ENCODE measurements around the gene KCNRG. TPM values are rescaled to one million over a fixed set of nuclear protein-coding genes. Genes with fewer than 3 reads are reported as not detected.

Gene KCNRG
- total RNA-seq, 1 donor from 2014 or later = 0.61 TPM

DNA sequence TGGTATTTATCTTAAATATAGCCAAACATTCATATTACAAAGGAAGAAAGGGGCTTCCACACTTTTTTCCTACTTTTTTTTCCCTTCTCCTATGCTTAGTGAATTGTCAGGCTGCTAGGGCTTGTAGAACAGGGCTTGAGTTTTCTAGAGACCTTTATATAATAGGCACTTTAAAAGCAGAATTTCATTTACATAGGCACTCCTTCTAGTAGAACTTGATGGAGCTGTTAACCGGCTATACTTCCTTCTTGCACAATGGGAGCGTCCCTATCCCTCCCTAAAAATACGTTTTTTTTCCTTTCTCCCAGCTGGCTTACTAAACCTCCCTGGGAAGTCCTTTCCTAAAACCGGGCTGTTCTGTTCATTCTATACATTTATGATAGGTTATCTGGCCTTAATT, 17.3 kb upstream of the KCNRG start:
- peak overlapping the region; percentile 93 for H3K4me3 Mint-ChIP-seq (ENCODE audit: unreplicated experiment)
- H3K36me3 Mint-ChIP-seq (ENCODE audit: low read depth, unreplicated experiment) = peaks cover 4% of the 10 kb centered on the region
- Histone ChIP-seq H3K4me1 (ENCODE audit: insufficient read depth, low read length) (peaks cover 17% of the 10 kb centered on the region), H3K27me3 (ENCODE audit: insufficient read depth, low read length) (no peaks in the 10 kb centered on the region), H3K27ac (ENCODE audit: low read depth, low read length) (peak overlapping the region; percentile 98), H3K4me2 (ENCODE audit: low read length) (peak overlapping the region; percentile 93), H3K36me3 (ENCODE audit: insufficient read depth, low read length) (peaks cover 15% of the 10 kb centered on the region), H2AFZ (ENCODE audit: low read depth, low read length) (no peak overlapping the region), H3K9me3 (ENCODE audit: insufficient read depth, low read depth, low read length) (no peaks in the 10 kb centered on the region), H3K79me2 (ENCODE audit: insufficient read depth, low read length) (peaks cover 51% of the 10 kb centered on the region), H3K9ac (ENCODE audit: low read length) (peak overlapping the region; percentile 99), H3K4me3 (ENCODE audit: insufficient read depth, low read depth, low read length) (peak overlapping the region; percentile 82), H4K20me1 (ENCODE audit: insufficient read depth, low read length) (peaks cover 28% of the 10 kb centered on the region)
- H3K27ac Mint-ChIP-seq (ENCODE audit: unreplicated experiment) = peak overlapping the region; percentile 23
- FAIRE-seq = no peak
- DNase-seq (ENCODE audit: low read depth) = no peak
- H3K9me3 Mint-ChIP-seq (ENCODE audit: unreplicated experiment) = no peaks in the 10 kb centered on the region
- H3K4me1 Mint-ChIP-seq (ENCODE audit: low read depth, unreplicated experiment) = peaks cover 23% of the 10 kb centered on the region
- no peak for TF ChIP-seq EZH2 (IDR thresholded peaks at IDR 0.05; ENCODE audit: insufficient read depth, low read length)
- TF ChIP-seq, protein P1, sequence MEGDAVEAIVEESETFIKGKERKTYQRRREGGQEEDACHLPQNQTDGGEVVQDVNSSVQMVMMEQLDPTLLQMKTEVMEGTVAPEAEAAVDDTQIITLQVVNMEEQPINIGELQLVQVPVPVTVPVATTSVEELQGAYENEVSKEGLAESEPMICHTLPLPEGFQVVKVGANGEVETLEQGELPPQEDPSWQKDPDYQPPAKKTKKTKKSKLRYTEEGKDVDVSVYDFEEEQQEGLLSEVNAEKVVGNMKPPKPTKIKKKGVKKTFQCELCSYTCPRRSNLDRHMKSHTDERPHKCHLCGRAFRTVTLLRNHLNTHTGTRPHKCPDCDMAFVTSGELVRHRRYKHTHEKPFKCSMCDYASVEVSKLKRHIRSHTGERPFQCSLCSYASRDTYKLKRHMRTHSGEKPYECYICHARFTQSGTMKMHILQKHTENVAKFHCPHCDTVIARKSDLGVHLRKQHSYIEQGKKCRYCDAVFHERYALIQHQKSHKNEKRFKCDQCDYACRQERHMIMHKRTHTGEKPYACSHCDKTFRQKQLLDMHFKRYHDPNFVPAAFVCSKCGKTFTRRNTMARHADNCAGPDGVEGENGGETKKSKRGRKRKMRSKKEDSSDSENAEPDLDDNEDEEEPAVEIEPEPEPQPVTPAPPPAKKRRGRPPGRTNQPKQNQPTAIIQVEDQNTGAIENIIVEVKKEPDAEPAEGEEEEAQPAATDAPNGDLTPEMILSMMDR (IDR thresholded peaks at IDR 0.05; ENCODE audit: insufficient read depth, low read depth, low read length) = no peak
- H3K27me3 Mint-ChIP-seq (ENCODE audit: low read depth, unreplicated experiment) = no peaks in the 10 kb centered on the region

DNA sequence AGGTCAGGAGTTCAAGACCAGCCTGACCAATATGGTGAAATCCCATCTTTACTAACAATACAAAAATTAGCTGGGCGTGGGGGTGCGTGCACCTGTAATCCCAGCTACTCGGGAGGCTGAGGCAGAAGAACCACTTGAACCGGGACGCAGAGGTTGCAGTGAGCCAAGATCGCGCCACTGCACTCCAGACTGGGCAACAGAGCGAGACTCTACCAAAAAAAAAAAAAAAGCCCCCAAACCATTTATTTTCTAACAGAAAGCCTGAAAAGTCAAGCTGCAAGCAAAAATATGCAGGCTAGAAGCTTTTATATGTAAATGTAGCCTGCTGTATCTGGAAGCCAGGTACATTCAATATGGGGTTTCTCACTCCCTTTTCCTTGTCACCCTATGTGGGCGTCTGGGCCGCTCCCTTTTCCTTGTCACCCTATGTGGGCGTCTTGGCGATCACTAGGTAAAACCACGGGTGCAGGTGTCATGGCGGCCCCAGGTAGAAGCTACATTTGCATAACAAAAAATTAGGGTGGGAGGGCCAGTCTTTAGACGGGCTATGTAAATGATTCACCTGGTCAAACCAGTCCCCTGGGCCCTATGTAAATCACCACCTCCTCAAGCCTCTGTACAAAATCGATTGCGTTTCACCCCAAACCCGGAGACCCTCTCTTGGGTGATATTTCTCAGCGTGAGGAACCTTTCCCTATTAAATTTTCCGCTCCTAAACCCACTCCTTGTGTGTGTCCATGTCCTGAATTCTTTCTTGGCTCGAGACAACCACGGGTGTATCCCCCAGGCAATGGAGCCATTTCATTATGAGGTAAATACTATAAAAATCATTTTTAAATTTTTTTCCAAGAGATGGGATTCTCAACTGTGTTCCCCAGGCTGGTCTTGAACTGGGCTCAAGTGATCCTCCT, 16.3 kb upstream of the KCNRG start:
- Mint-ChIP-seq H3K27me3 (ENCODE audit: low read depth, unreplicated experiment) (no peaks in the 10 kb centered on the region), H3K4me1 (ENCODE audit: low read depth, unreplicated experiment) (peaks cover 21% of the 10 kb centered on the region), H3K4me3 (ENCODE audit: unreplicated experiment) (peak overlapping the region; percentile 93), H3K9me3 (ENCODE audit: unreplicated experiment) (no peaks in the 10 kb centered on the region), H3K36me3 (ENCODE audit: low read depth, unreplicated experiment) (peaks cover 4% of the 10 kb centered on the region), H3K27ac (ENCODE audit: unreplicated experiment) (no peak overlapping the region)
- H3K4me2 ChIP-seq (ENCODE audit: low read length) = peak overlapping the region; percentile 93
- H2AFZ ChIP-seq (ENCODE audit: low read depth, low read length) = no peak overlapping the region
- H3K36me3 ChIP-seq (ENCODE audit: insufficient read depth, low read length) = peaks cover 15% of the 10 kb centered on the region
- peaks cover 17% of the 10 kb centered on the region for H3K4me1 ChIP-seq (ENCODE audit: insufficient read depth, low read length)
- peaks cover 28% of the 10 kb centered on the region for H4K20me1 ChIP-seq (ENCODE audit: insufficient read depth, low read length)
- no peak overlapping the region for H3K27ac ChIP-seq (ENCODE audit: low read depth, low read length)
- no peaks in the 10 kb centered on the region for H3K9me3 ChIP-seq (ENCODE audit: insufficient read depth, low read depth, low read length)
- H3K4me3 ChIP-seq (ENCODE audit: insufficient read depth, low read depth, low read length) = peak overlapping the region; percentile 82
- H3K27me3 ChIP-seq (ENCODE audit: insufficient read depth, low read length) = no peaks in the 10 kb centered on the region
- DNase-seq (ENCODE audit: low read depth) (no peak), FAIRE-seq (no peak)
- peak overlapping the region; percentile 99 for H3K9ac ChIP-seq (ENCODE audit: low read length)
- no peak for TF ChIP-seq EZH2 (IDR thresholded peaks at IDR 0.05; ENCODE audit: insufficient read depth, low read length)
- TF ChIP-seq, protein P1 (IDR thresholded peaks at IDR 0.05; ENCODE audit: insufficient read depth, low read depth, low read length) = no peak
- H3K79me2 ChIP-seq (ENCODE audit: insufficient read depth, low read length) = peaks cover 61% of the 10 kb centered on the region

DNA sequence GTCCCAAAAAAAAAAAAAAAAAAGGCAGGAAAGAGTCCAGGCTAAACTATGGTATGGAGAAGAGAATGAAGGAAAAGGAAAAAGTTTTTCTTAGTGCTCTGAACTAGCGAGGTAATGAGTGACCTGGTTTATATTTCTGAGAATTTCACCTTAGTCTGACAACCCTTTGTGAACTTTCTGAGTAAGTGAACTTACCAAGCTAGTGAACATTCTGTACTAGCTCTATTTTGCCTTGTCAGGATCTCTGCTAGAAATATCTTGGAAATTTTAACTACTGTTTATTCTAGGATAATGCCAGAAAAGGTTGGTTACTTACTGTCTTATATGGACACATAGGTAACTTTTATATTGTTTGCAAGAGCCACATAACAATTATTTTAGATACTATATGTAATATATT, 14.0 kb upstream of the KCNRG start:
- peak overlapping the region; percentile 9 for H3K4me2 ChIP-seq (ENCODE audit: low read length)
- H3K9me3 Mint-ChIP-seq (ENCODE audit: unreplicated experiment) = no peaks in the 10 kb centered on the region

More for the DNA sequence above, 14.0 kb upstream of the KCNRG start:
- TF ChIP-seq EZH2 (IDR thresholded peaks at IDR 0.05; ENCODE audit: insufficient read depth, low read length) = no peak
- TF ChIP-seq, protein P1 (IDR thresholded peaks at IDR 0.05; ENCODE audit: insufficient read depth, low read depth, low read length) = no peak
- Histone ChIP-seq H3K79me2 (ENCODE audit: insufficient read depth, low read length) (peaks cover 82% of the 10 kb centered on the region), H3K9ac (ENCODE audit: low read length) (no peak overlapping the region), H4K20me1 (ENCODE audit: insufficient read depth, low read length) (peaks cover 39% of the 10 kb centered on the region), H2AFZ (ENCODE audit: low read depth, low read length) (no peak overlapping the region), H3K4me1 (ENCODE audit: insufficient read depth, low read length) (peaks cover 12% of the 10 kb centered on the region), H3K4me3 (ENCODE audit: insufficient read depth, low read depth, low read length) (no peak overlapping the region), H3K9me3 (ENCODE audit: insufficient read depth, low read depth, low read length) (no peaks in the 10 kb centered on the region), H3K27ac (ENCODE audit: low read depth, low read length) (no peak overlapping the region), H3K36me3 (ENCODE audit: insufficient read depth, low read length) (peaks cover 15% of the 10 kb centered on the region), H3K27me3 (ENCODE audit: insufficient read depth, low read length) (no peaks in the 10 kb centered on the region)
- Mint-ChIP-seq H3K27me3 (ENCODE audit: low read depth, unreplicated experiment) (no peaks in the 10 kb centered on the region), H3K27ac (ENCODE audit: unreplicated experiment) (no peak overlapping the region), H3K4me1 (ENCODE audit: low read depth, unreplicated experiment) (peaks cover 17% of the 10 kb centered on the region), H3K4me3 (ENCODE audit: unreplicated experiment) (no peak overlapping the region), H3K36me3 (ENCODE audit: low read depth, unreplicated experiment) (peaks cover 7% of the 10 kb centered on the region)
- FAIRE-seq (no peak), DNase-seq (ENCODE audit: low read depth) (no peak)
